HG03280 (cell line): ENCODE measurements around the gene ESR2.

ENCODE experiments used
- ATAC-seq: cut with Tn5 transposase; IDR thresholded peaks from one replicate; pipeline ENCODE4 v1.9.1; 2021; ENCODE audit warnings: mild to moderate bottlenecking, moderate library complexity; ENCODE audit not compliant: unreplicated experiment

Gene ESR2

DNA sequence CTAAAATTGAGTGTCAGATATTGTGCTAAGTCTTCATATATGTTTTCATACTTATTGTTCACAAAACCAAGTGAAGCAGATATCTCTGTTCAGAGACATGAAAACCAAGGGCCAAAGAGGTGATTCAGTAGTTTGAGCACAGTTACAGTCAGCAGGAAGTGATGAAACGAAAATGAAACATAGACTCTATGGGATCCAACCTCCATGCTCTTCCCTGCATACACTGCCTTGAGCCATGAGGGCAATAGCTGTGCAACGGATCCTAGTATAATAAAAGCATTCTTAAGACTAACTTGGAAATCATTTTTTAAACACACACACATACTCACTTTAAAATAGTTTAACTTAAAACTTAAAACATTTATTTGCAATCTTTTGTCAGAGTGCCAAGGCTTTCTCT, 27.9 kb downstream of the ESR2 start:
- no peak for ATAC-seq

- no peak for ATAC-seq
Observed at GRCh38 chr14:64265222-64265621, 28.9 kb downstream of the ESR2 start.

DNA sequence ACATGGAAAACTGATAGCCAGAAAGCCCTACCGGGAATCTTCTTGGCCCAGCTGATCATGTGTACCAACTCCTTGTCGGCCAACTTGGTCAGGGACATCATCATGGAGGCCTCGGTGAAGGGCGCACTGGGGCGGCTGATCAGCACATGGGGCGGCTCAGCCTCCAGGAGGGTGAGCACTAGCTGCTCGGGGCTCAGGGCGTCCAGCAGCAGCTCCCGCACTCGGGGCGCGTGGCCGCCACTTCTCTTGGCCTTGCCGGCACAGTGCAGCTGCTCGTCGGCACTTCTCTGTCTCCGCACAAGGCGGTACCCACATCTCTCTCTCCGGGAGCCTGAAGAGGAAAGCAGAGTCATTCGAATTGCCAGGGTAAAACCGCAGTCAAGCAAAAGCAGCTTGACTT, 33.8 kb downstream of the ESR2 start:
- ATAC-seq = no peak

GRCh38 chr14:64255756-64256155, 38.4 kb downstream of the ESR2 start:
- no peak for ATAC-seq

GRCh38 chr14:64253672-64254071, 40.5 kb downstream of the ESR2 start:
- ATAC-seq = no peak

DNA sequence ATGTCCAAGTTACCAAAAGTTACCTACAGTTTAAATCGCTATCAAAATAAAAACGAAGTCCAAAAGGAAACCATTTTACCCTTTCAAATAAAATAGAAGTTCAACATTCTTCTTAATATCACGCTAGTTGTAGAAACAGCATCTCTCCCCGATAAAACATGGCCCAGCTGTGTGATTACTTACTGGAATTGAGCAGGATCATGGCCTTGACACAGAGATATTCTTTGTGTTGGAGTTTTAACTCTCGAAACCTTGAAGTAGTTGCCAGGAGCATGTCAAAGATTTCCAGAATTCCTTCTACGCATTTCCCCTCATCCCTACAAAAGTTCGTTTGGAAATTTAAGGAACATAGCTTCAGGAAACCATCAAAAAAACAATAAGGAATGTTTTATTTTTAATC, 44.8 kb downstream of the ESR2 start:
- no peak for ATAC-seq

- no peak for ATAC-seq
Observed at GRCh38 chr14:64248689-64249088, 45.5 kb downstream of the ESR2 start.

DNA sequence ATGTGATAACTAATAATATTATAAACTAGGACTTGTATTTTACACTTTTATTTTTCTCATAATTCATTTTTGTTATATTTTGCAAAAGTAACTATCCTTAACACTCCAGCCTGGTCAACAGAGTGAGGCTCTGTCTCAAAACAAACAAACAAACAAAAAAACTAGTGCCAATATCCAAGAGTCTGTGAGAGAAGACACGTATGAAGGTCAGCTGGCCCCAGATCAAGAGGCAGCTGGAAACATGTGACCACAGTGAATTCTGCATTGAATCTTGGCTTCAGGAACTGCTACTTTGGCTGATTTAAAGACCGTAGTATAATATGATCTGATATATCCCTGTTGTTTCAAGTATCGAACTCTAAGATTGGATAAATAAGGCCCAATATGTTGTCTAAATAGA, 47.0 kb downstream of the ESR2 start:
- ATAC-seq = no peak

GRCh38 chr14:64246688-64247087, 47.5 kb downstream of the ESR2 start:
- ATAC-seq = no peak

GRCh38 chr14:64245491-64245890, 48.7 kb downstream of the ESR2 start:
- ATAC-seq = no peak

- no peak for ATAC-seq
Observed at GRCh38 chr14:64244279-64244678, 49.9 kb downstream of the ESR2 start.

GRCh38 chr14:64238631-64239030, 55.5 kb downstream of the ESR2 start:
- ATAC-seq = no peak

DNA sequence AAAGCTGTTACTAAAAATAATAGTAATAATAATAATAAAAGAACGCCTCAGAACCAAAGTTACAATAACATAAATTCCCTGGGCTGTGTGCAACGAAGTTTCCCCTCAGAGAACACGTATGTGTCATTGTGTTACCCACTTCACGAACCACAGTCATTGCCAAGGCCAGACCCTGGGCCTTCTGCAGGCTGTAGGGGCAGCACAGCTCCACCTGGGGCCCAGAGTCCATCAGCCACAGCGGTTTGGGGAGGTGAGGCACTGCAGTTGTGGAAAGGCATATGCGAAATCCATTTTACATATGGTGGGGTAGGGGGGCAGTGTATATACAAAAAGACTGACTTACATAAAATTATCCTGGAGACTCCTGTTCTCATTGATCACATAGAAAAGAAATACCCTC, 56.1 kb downstream of the ESR2 start:
- ATAC-seq = no peak

DNA sequence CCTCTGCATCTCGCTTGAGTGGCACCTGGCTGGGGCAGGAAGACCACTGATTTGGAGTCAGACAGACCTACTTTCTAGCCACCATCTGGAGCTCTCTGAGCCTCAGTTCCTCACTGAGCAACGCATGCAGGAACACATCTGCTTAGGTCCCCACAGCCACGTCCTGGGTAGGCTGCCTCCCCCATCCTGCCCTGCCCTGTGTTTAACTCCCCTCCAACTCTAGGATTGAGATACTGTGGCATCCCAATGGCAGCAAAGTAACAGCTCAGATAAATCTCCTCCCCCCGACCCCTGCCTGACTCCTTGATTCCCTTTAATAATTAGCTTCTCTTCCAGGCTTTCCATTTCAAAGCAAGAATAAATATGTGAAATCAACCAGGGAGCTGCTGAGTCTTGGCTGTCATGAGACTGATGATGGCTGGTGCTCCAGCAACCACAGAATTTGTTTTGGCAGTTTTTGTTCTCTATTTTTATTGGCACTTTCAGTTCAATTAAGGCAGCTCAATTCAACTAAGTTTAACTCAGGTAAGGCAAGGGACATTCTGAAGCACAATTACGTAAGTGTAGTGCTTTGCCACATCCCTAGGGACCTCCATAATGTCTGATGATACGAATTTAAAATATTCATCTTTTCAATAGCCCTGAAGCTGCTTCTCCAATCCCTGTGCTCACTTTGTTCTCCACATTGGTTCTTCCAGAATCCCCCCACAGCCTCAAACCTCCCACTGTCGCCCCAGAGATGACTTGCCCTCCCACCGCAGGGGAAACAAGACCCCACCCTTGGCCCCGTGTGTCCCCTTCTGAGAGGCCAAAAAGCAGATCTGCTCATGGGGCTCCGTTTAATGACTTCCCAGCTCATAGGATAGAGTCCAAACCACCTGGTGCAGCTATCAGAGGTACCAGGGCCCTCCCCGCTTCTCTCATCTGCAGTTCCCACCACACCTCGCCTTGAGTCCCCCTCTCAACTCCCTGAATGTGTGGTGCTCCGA, 58.2 kb downstream of the ESR2 start:
- ATAC-seq = peak; percentile 74

DNA sequence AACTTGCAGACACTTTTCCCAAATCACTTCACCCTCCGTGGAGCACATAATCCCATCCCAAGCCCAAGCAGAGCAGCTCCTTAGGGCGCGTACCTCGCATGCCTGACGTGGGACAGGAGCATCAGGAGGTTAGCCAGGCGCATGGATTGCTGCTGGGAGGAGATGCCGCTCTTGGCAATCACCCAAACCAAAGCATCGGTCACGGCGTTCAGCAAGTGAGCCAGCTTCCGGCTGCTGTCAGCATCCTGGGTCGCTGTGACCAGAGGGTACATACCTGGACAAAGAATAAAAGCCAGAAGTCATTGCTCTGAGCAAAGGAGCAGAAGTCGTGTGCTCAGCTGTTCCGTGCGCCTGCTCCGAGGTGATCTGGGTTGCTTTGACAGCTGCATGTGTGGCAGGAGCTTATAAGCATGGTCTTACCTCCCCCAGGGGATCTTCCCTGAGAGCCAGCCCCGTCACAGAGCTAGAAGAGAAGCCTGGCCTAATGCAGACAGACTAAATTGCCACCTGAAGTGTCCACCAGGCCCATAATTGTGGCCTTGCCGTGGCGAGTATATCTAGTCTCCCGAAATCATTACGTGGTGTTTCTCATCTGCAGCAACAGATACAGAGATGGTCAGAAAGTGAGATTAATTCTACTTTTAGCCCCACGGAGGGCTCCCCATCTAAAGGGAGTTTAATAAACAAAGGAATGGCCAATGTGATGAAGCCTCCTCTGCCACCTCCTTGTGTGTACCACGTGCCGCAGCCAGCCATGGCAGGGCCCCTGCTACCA, 59.1 kb downstream of the ESR2 start:
- ATAC-seq = no peak

- no peak for ATAC-seq
Observed at GRCh38 chr14:64233531-64234190, 60.5 kb downstream of the ESR2 start.

GRCh38 chr14:64232944-64233343, 61.2 kb downstream of the ESR2 start:
- no peak for ATAC-seq

DNA sequence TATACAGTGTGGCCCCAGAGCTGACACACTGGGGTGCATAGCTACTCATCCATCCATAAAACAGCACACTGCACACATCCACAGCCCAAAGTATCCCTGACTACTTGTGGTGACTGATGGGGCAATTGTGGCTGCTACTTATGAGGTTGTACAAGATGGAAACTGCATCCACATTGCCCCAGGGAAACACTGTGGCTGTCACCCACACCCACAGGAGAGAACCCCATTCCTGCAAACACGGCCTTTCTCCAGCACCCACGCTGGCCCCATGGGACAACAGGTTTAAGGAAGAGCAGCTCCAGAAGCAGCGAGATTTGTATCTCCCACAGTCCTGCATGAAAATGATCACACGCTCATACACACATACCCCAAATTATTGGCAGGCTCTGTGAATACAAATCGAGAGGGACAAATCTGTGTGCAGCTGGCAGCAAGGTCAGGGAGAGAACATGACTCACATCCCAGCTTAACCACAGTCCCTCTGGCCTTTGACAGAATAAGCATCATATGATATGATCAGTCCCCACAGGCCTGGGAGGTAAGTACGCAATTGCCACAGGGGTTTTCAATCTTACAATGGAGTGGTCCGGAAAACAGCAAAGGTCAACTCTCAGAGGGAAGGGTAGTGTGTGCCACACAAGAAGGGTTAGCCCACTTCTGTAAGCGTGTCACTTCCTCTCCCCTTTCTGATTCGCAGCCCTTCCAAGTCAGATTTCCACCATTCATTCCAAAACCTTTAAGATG, 61.9 kb downstream of the ESR2 start:
- no peak for ATAC-seq

DNA sequence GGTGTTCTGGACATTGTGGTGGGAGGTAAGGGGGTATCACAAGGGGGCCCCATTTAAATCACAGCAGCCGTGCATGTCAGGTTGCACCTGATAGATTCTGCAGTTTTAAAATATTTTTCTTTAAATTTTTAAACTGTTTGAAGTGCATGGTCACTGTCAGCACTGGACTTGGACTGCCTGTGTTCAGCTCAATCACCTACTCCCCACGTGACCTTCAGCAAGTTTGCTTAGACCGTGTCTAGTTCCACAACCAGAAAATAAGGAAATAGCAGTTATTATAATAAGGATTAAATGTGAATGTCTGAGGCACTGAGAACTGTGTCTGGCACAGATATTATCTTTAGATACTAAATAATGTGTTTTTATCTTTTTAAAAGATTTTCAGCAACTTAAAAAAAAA, 64.7 kb downstream of the ESR2 start:
- ATAC-seq = no peak

DNA sequence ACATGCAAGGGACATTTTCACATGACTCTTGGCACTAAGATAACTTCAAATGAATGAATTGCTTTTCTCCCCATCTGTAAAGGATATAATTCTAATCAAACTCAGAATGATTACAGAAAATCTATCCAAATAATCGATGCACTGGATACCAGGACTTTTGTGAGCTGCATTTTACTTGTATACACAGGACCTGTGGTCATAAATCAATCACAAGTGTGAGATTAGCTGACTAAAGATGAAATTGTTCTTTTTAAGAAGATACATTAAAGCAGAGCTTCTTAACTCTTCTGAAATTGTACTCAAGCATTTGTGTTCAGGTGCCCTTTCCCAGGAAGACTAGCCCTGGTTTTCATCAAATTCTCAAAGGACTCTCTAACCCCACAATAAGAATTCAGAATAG, 66.3 kb downstream of the ESR2 start:
- ATAC-seq = no peak
